Endothelial cell of umbilical vein (primary cell): ENCODE results near the gene PRDM12. TPM values are rescaled to one million over a fixed set of nuclear protein-coding genes. Genes with fewer than 3 reads are reported as not detected.

Experiments
- BruUV-seq: library from RNA; stranded (reverse); fragments of 400-500 nt; replicated peaks from 2 replicates; lab custom pipeline; 2021; lab: Mats Ljungman, UMichigan
- CTCF ChIA-PET: fragments of 300-600, 350-600 bp; sonication (Branson Sonifier 250); formaldehyde crosslinking; loops from one replicate; lab custom pipeline; 2021; ENCODE audit warnings: antibody characterized with exemption, inconsistent platforms; lab: Charles Lee
- POLR2A ChIA-PET: fragments of 300-600, 350-600 bp; sonication (Branson Sonifier 250); formaldehyde crosslinking; loops from one replicate; lab custom pipeline; 2021; ENCODE audit warnings: antibody characterized with exemption, inconsistent platforms; lab: Charles Lee
- DNase-seq: peaks from one replicate; pipeline ENCODE4 v3.0.0-alpha.2; 2011; ENCODE audit warnings: low read depth, low spot score
- FAIRE-seq: peaks from 2 replicates; lab custom pipeline; 2011; peaks lifted over from hg19 to GRCh38; lab: Jason Lieb, UNC
- H2AFZ ChIP-seq: 2 replicates; pipeline ENCODE4 v1.6.0; 2012; ENCODE audit warnings: low read depth, low read length, control low read depth, inconsistent platforms
- H3K27ac ChIP-seq: 2 replicates; pipeline ENCODE4 v1.5.1; 2011; ENCODE audit warnings: low read depth, mild to moderate bottlenecking, control low read depth, low read length, moderate library complexity; ENCODE audit not compliant: insufficient read depth
- H3K27me3 ChIP-seq, 2 experiments: 2 replicates each; pipeline versions ENCODE4 v1.6.0 to v1.6.1; 2011; ENCODE audit warnings: low read length in 2 of 2, mixed read lengths in 1 of 2; ENCODE audit not compliant: control insufficient read depth in 2 of 2, insufficient read depth in 2 of 2
- H3K36me3 ChIP-seq, 2 experiments: 2 replicates in 1 of 2; 3 replicates in 1 of 2; pipeline ENCODE4 v1.5.1; 2011; ENCODE audit warnings: low read length in 2 of 2, mild to moderate bottlenecking in 1 of 2, moderate library complexity in 1 of 2; ENCODE audit not compliant: control insufficient read depth in 2 of 2, insufficient read depth in 2 of 2; ENCODE audit errors: extremely low read depth in 1 of 2
- H3K4me1 ChIP-seq: 3 replicates; pipeline ENCODE4 v1.5.1; 2011; ENCODE audit warnings: mild to moderate bottlenecking, low read length; ENCODE audit not compliant: control insufficient read depth, insufficient read depth; ENCODE audit errors: extremely low read depth
- H3K4me2 ChIP-seq: 2 replicates; pipeline ENCODE4 v1.6.1; 2011; ENCODE audit warnings: low read length, control low read depth, mixed read lengths; ENCODE audit not compliant: insufficient read depth
- H3K4me3 ChIP-seq, 3 experiments: fragments of 200-600 bp in 1 of 3; sonication (generic), shearing (Covaris generic) in 1 of 3; replicated peaks in 1 of 3; 2 replicates each; pipeline ENCODE4 v1.5.1; 2011 to 2016; ENCODE audit warnings: control low read depth in 3 of 3, low read length in 3 of 3, mild to moderate bottlenecking in 2 of 3, inconsistent platforms in 1 of 3, low read depth in 1 of 3, moderate library complexity in 1 of 3; ENCODE audit not compliant: insufficient read depth in 1 of 3
- H3K79me2 ChIP-seq: 2 replicates; pipeline ENCODE4 v1.6.0; 2012; ENCODE audit warnings: low read length, inconsistent platforms; ENCODE audit not compliant: control insufficient read depth, insufficient read depth
- H3K9ac ChIP-seq: replicated peaks from 2 replicates; pipeline ENCODE3; 2011; ENCODE audit warnings: low read length, control low read depth; ENCODE audit not compliant: insufficient read depth; ENCODE audit errors: extremely low read depth
- H3K9me1 ChIP-seq: replicated peaks from 3 replicates; pipeline ENCODE4 v1.6.0; 2011; ENCODE audit warnings: mild to moderate bottlenecking, low read length; ENCODE audit not compliant: control insufficient read depth, insufficient read depth; ENCODE audit errors: extremely low read depth
- H3K9me3 ChIP-seq: replicated peaks from 2 replicates; pipeline ENCODE4 v1.5.1; 2012; ENCODE audit warnings: low read length, inconsistent platforms; ENCODE audit not compliant: control insufficient read depth, insufficient read depth
- H4K20me1 ChIP-seq: replicated peaks from 2 replicates; pipeline ENCODE3; 2011; ENCODE audit warnings: mild to moderate bottlenecking, low read length; ENCODE audit not compliant: control insufficient read depth, insufficient read depth; ENCODE audit errors: extremely low read depth
- CTCF ChIP-seq, 2 donors: IDR thresholded peaks; 1 replicate in 1 of 2; 2 replicates in 1 of 2; pipeline ENCODE4 v1.5.1; 2011; ENCODE audit warnings: low read length in 2 of 2, mild to moderate bottlenecking in 2 of 2, moderate library complexity in 2 of 2, control low read depth in 1 of 2, inconsistent platforms in 1 of 2, low read depth in 1 of 2; ENCODE audit not compliant: insufficient read depth in 1 of 2; ENCODE audit errors: extremely low read depth in 1 of 2
- EZH2 ChIP-seq: IDR thresholded peaks from 2 replicates; pipeline ENCODE4 v1.6.1; 2012; ENCODE audit warnings: borderline replicate concordance, low read depth, mild to moderate bottlenecking, moderate library complexity, low read length, inconsistent platforms; ENCODE audit not compliant: severe bottlenecking
- FOS ChIP-seq: IDR thresholded peaks from 2 replicates; pipeline ENCODE4 v1.6.1; 2011; ENCODE audit warnings: mild to moderate bottlenecking, low read length, moderate library complexity, borderline replicate concordance; ENCODE audit not compliant: insufficient read depth
- GATA2 ChIP-seq: IDR thresholded peaks from 2 replicates; pipeline ENCODE4 v1.7.0; 2011; ENCODE audit warnings: low read depth, mild to moderate bottlenecking, moderate library complexity, mixed read lengths, low read length; ENCODE audit not compliant: insufficient read length, insufficient read depth
- JUN ChIP-seq: IDR thresholded peaks from 2 replicates; pipeline ENCODE4 v1.6.1; 2011; ENCODE audit warnings: borderline replicate concordance, low read depth; ENCODE audit not compliant: insufficient read length, insufficient read depth
- MAX ChIP-seq: IDR thresholded peaks from 2 replicates; pipeline ENCODE4 v1.6.1; 2011; ENCODE audit not compliant: insufficient read depth, insufficient read length
- MYC ChIP-seq: IDR thresholded peaks from one replicate; pipeline ENCODE4 v1.6.1; 2011; ENCODE audit warnings: mild to moderate bottlenecking, low read depth, low read length
- POLR2A ChIP-seq: IDR thresholded peaks from 2 replicates; pipeline ENCODE4 v1.6.1; 2012; ENCODE audit warnings: low read depth, mild to moderate bottlenecking, control low read depth, low read length
- POLR2AphosphoS5 ChIP-seq: IDR thresholded peaks from 2 replicates; pipeline ENCODE4 v1.6.1; 2012; ENCODE audit warnings: low read depth, mild to moderate bottlenecking, control low read depth, low read length, moderate library complexity; ENCODE audit not compliant: insufficient read depth
- dilution Hi-C: fragments of 300-500 bp; cut with MboI; formaldehyde crosslinking; loops from one replicate; pipeline ENCODE4 v1.15.0; 2019; ENCODE audit warnings: low sequenced_read_pairs; ENCODE audit not compliant: extremely low pct_ligation_motif_present
- intact Hi-C: fragments of 100-400 bp; cut with micrococcal nuclease; formaldehyde crosslinking; loops from one replicate; pipeline ENCODE4 v1.10.0; 2022
- polyA plus RNA-seq, 4 experiments: library from polyadenylated mRNA; depleted of rRNA in 3 of 4; stranded (reverse) in 3 of 4; unstranded in 1 of 4; fragments of >200 nt; gene quantifications; 2 replicates each; pipeline versions ENCODE4 v1.2.1 to v1.2.3, GENCODE V29; 2011 to 2012; ENCODE audit warnings: missing spikeins in 1 of 4
- total RNA-seq: library from RNA; stranded (reverse); gene quantifications from 2 replicates; pipeline ENCODE4 v1.2.3, GENCODE V29; 2021

Gene PRDM12
- total and polyA plus RNA-seq, 2 donors (not counting 3 experiments of a cell fraction or from before 2014, with no cell fraction given): not detected

GRCh38 chr9:130715270-130715669, 50.9 kb downstream of the PRDM12 start:
- Histone ChIP-seq H3K4me2 (peak overlapping the region; percentile 99), H3K9me3 (no peaks in the 10 kb centered on the region), H4K20me1 (peaks cover 3% of the 10 kb centered on the region), H3K79me2 (peaks cover 65% of the 10 kb centered on the region), H3K27me3 (no peaks in the 10 kb centered on the region), H3K4me1 (peaks cover 12% of the 10 kb centered on the region), H3K9me1 (no peaks in the 10 kb centered on the region), H3K27ac (peak overlapping the region; percentile 19), H3K9ac (peak overlapping the region; percentile 83), H3K36me3 (no peaks in the 10 kb centered on the region), H3K4me3 (peak overlapping the region; percentile 81 to 97 (median 81)), H2AFZ (no peak overlapping the region)
- ChIA-PET POLR2A (no interaction called here), CTCF (interaction anchor here (0.5 to 3.2 kb wide), 19 partner anchors 12 to 283 kb away, joined by 3 to 19 read pairs (median 4); no protein-coding TSS in a partner anchor)
- intact Hi-C loops (loop anchor here (2.0 kb wide), 1 partner anchor 14 kb away; no protein-coding TSS in a partner anchor), dilution Hi-C loops (no loop called here)
- no peak for FAIRE-seq
- TF ChIP-seq FOS (no peak), CTCF (IDR thresholded peaks at IDR 0.05; ENCODE audit: extremely low read depth in 1 of 2, insufficient read depth in 1 of 2, low read depth in 1 of 2, low read length in 2 of 2) (no peak), EZH2 (no peak), GATA2 (no peak), MAX (no peak), MYC (no peak), POLR2A (no peak), JUN (no peak), POLR2AphosphoS5 (no peak)
- no peak for DNase-seq
- no TSS peak for BruUV-seq
